Fibroblast of skin of left biceps (primary cell): Measurements from ENCODE around the gene MDGA2.

Source experiments
- DNase-seq, 2 experiments: peaks; one replicate each; pipeline ENCODE4 v3.0.0-alpha.2; 2013; ENCODE audit warnings: low read depth in 2 of 2

MDGA2 gene

GRCh38 chr14:47149326-47149725 lies 526.1 kb downstream of the MDGA2 start:
- peak; percentile 3 to 21 for DNase-seq

GRCh38 chr14:47148686-47149085 lies 526.7 kb downstream of the MDGA2 start:
- DNase-seq = peak in 1 of 2 experiments; percentile 1

DNA sequence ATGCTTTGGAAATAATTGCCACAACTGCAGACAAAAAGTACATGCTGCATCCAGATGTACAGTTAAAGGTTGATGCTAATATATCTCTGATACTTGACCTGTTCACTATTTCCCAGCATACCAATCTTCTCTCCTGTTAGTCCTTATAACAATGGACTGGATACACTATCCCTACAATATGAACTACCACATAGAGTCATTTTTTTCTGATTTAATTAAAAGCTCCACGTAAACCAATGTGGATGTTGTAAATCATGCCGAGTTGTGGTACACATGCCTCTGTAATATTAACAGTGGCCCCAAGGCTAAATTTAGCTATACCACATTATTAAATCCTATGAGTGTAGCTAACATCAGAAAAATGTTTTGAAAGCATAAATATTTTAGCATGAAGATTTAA lies 554.8 kb downstream of the MDGA2 start:
- no peak for DNase-seq

DNA sequence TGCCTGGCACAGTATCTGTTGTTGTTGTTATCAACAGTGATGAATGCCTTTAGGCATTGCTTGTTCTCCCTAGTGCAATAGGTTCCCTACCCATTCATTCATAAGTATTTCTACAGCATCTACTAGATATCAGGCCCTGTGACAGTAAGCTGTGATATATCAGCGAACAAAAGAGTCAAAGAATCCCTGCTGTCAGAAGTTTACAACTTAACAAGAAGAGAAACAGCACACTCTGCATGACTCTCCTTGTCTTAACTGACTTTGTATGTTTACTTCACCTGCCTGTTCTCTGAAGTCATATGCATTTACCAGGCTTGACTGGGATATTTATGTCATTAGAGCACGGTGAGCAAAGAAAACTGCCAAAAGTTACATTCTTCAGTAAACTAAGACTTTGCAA lies 571.6 kb downstream of the MDGA2 start:
- no peak for DNase-seq

GRCh38 chr14:47102472-47102871 lies 572.9 kb downstream of the MDGA2 start:
- DNase-seq = no peak

DNA sequence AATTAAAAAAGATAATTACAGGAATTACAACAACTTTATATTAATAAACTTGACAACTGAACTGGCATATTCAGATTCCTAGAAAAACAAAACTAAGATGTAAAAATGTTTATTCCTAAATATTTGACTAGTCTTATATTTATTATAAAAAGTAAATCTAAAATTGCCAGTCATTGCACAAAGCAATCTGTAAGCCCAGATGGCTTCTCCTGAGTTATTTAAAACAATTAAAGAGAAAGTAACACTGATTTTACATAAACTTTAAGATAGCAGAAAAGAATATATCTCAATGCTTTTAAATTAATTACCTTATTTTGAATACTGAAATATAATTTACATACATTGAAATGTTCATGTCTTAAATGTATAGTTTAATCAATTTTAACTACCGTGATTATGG lies 589.7 kb downstream of the MDGA2 start:
- no peak for DNase-seq

DNA sequence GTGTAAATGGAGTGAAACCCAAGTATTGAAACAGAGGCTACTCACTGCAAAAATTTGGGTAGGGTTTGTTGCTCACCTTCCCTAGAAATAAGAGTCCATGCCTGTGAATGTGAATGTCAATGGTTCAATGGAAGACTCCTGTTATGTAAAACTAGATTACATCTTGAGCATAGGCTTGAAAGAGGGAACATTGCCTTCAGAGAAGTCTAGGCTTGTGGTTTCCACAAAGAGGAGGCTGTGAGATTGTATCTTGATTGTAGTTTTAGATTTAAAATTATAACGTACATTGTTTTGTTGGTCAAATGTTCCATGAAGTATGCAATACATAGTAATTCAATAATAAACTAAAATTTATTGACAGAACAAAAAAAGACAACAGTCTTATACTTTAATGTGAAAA lies 610.1 kb downstream of the MDGA2 start:
- DNase-seq = no peak

DNA sequence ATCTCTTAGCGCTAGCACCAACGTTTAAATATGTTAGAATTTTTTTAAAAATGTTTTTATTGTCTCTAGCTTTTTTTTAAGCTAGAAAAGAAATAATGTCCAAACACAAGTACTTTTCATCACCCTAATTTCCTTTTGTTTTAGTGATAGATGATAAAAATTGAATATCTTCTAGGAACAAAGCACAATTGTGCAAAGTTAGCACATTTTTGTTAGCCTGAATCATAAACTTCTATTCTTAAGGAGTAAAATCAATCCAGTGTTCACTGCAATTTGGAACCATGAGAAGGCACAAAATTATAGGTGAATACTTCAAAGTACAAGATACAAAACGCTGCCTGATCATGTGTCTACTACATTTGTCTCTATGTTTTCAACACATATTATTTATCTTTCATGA lies 615.4 kb downstream of the MDGA2 start:
- DNase-seq = no peak

GRCh38 chr14:47057364-47057763 lies 618.0 kb downstream of the MDGA2 start:
- no peak for DNase-seq

GRCh38 chr14:47044841-47045240 lies 630.6 kb downstream of the MDGA2 start:
- DNase-seq = no peak

GRCh38 chr14:47040550-47040949 lies 634.9 kb downstream of the MDGA2 start:
- no peak for DNase-seq

DNA sequence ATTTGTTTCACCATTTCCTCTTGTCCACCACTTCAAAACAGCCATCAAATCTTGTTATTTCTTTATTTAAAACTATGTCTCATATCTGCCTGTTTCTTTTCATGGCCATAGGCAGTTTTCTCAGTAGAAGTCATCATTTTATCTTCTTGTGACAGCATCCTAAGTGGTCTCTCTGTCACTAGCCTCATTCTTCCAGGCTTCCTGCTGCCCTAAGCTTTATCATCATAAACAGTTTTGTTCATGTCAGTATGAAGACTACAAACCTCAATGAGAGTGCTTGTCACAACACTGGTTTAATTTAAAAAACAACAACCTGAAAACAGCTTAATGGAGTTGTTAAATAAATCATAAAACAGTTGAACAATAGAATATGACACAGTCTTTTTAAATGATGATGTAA lies 636.1 kb downstream of the MDGA2 start:
- no peak for DNase-seq

- DNase-seq = no peak
These were observed 652.7 kb downstream of the MDGA2 start for GRCh38 chr14:47022721-47023120.

GRCh38 chr14:47020500-47020899 lies 654.9 kb downstream of the MDGA2 start:
- no peak for DNase-seq

GRCh38 chr14:47012533-47013280 lies 662.7 kb downstream of the MDGA2 start:
- DNase-seq = no peak

GRCh38 chr14:47009615-47010014 lies 665.8 kb downstream of the MDGA2 start:
- DNase-seq = no peak

- no peak for DNase-seq
These were observed 666.7 kb downstream of the MDGA2 start for GRCh38 chr14:47008732-47009131.

DNA sequence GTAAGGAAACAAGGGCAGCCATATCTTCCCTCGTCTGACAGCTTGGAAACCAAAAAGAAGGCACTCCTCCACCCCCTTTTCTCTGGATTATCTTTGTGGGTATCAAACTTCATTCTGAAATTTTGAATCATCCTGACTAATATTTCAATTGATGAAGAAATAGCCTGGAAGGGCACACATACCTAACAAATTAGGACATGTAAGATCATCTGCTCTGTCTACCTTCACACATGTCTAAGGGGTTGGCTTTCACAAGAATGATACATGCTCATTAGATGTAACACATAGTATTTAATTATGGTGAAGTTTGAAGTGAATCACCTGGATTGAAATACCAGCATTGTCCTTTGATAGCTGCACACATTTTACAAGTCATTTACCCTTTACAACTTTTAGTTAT lies 675.7 kb downstream of the MDGA2 start:
- no peak for DNase-seq

- DNase-seq = no peak
These were observed 685.8 kb downstream of the MDGA2 start for GRCh38 chr14:46989566-46989965.

- no peak for DNase-seq
These were observed 687.1 kb downstream of the MDGA2 start for GRCh38 chr14:46988312-46988711.

GRCh38 chr14:46985529-46986380 lies 689.6 kb downstream of the MDGA2 start:
- no peak for DNase-seq

DNA sequence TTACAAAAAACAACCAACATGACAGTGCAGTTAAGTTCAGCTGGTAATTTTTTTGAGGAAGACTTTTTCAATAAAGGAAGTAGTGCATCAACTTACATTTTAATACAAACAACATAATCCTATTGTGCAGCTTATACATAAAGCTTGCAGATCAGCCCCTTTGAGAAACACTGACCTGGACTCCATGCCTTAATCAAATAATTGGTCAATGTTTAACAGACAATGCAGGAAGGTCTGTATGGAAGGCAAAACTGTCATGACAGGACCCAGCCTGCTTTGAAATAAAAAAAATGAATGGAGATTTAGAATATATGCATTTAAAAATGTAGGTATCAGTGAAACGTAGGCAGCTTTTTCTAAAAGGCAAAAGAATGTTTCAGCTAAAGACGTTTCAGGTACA lies 702.1 kb downstream of the MDGA2 start:
- DNase-seq = no peak

- DNase-seq = no peak
These were observed 711.0 kb downstream of the MDGA2 start for GRCh38 chr14:46964378-46964777.
